Glutamatergic neuron (in vitro differentiated cells): Measurements from ENCODE around the gene NKX2-4. TPM values are rescaled to one million over a fixed set of nuclear protein-coding genes. Genes with fewer than 3 reads are reported as not detected.

Experiments
- DNase-seq: peaks from one replicate; pipeline ENCODE4 v3.0.0; 2022
- H3K27ac Mint-ChIP-seq: one replicate; pipeline ENCODE4 v1.8.0; 2020; ENCODE audit warnings: mild to moderate bottlenecking, mixed read lengths, inconsistent platforms; ENCODE audit not compliant: unreplicated experiment
- H3K27me3 Mint-ChIP-seq: one replicate; pipeline ENCODE4 v1.8.0; 2020; ENCODE audit warnings: mild to moderate bottlenecking, moderate library complexity, mixed read lengths, inconsistent platforms; ENCODE audit not compliant: unreplicated experiment
- H3K36me3 Mint-ChIP-seq: one replicate; pipeline ENCODE4 v1.8.0; 2020; ENCODE audit warnings: mild to moderate bottlenecking, mixed read lengths, inconsistent platforms; ENCODE audit not compliant: unreplicated experiment
- H3K4me1 Mint-ChIP-seq: one replicate; pipeline ENCODE4 v1.8.0; 2020; ENCODE audit warnings: mild to moderate bottlenecking, low read depth, mixed read lengths, inconsistent platforms; ENCODE audit not compliant: unreplicated experiment
- H3K4me3 Mint-ChIP-seq: one replicate; pipeline ENCODE4 v1.8.0; 2020; ENCODE audit warnings: mild to moderate bottlenecking, mixed read lengths, inconsistent platforms; ENCODE audit not compliant: unreplicated experiment
- H3K9me3 Mint-ChIP-seq: one replicate; pipeline ENCODE4 v1.8.0; 2020; ENCODE audit warnings: mild to moderate bottlenecking, moderate library complexity, mixed read lengths, inconsistent platforms; ENCODE audit not compliant: unreplicated experiment
- total RNA-seq: library from RNA; stranded (reverse); fragmentation: NEBNext Ultra II Directional; extraction: Animal tissue kit (Norgen Biotek cat#: 25700); gene quantifications from one replicate; pipeline ENCODE4 v1.2.1, GENCODE V29; 2021; ENCODE audit not compliant: unreplicated experiment
- TF ChIP-seq, protein P1 (sequence below): fragments of 200-600 bp; sonication (generic); IDR thresholded peaks from one replicate; pipeline ENCODE4 v1.5.0; 2021; ENCODE audit not compliant: partially characterized antibody, unreplicated experiment

The NKX2-4 gene
- total RNA-seq, 1 donor from 2014 or later, result not detected

GRCh38 chr20:21393816-21394519 is 3.4 kb downstream of the NKX2-4 start:
- DNase-seq, result no peak
- Mint-ChIP-seq H3K36me3 (no peaks in the 10 kb centered on the region), H3K27me3 (peaks cover 32% of the 10 kb centered on the region)

GRCh38 chr20:21393166-21393565 is 4.2 kb downstream of the NKX2-4 start:
- no peak overlapping the region for H3K27ac Mint-ChIP-seq
- DNase-seq, result no peak
- H3K27me3 Mint-ChIP-seq, result peaks cover 29% of the 10 kb centered on the region
- H3K9me3 Mint-ChIP-seq, result peaks cover 14% of the 10 kb centered on the region
- H3K4me3 Mint-ChIP-seq, result no peak overlapping the region
- TF ChIP-seq, protein P1, sequence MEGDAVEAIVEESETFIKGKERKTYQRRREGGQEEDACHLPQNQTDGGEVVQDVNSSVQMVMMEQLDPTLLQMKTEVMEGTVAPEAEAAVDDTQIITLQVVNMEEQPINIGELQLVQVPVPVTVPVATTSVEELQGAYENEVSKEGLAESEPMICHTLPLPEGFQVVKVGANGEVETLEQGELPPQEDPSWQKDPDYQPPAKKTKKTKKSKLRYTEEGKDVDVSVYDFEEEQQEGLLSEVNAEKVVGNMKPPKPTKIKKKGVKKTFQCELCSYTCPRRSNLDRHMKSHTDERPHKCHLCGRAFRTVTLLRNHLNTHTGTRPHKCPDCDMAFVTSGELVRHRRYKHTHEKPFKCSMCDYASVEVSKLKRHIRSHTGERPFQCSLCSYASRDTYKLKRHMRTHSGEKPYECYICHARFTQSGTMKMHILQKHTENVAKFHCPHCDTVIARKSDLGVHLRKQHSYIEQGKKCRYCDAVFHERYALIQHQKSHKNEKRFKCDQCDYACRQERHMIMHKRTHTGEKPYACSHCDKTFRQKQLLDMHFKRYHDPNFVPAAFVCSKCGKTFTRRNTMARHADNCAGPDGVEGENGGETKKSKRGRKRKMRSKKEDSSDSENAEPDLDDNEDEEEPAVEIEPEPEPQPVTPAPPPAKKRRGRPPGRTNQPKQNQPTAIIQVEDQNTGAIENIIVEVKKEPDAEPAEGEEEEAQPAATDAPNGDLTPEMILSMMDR, result no peak
- H3K4me1 Mint-ChIP-seq, result peaks cover 8% of the 10 kb centered on the region
- no peaks in the 10 kb centered on the region for H3K36me3 Mint-ChIP-seq

More at GRCh38 chr20:21393816-21394519, 3.4 kb downstream of the NKX2-4 start:
- H3K4me3 Mint-ChIP-seq, result no peak overlapping the region
- peaks cover 14% of the 10 kb centered on the region for H3K9me3 Mint-ChIP-seq
- H3K4me1 Mint-ChIP-seq, result peaks cover 8% of the 10 kb centered on the region
- no peak overlapping the region for H3K27ac Mint-ChIP-seq
- TF ChIP-seq, protein P1, result no peak

- Mint-ChIP-seq H3K36me3 (no peaks in the 10 kb centered on the region), H3K27me3 (peaks cover 23% of the 10 kb centered on the region), H3K4me3 (peak overlapping the region; percentile 74), H3K27ac (no peak overlapping the region), H3K9me3 (peaks cover 10% of the 10 kb centered on the region), H3K4me1 (peaks cover 8% of the 10 kb centered on the region)
- TF ChIP-seq, protein P1, result no peak
- DNase-seq, result no peak
These were observed 5.4 kb downstream of the NKX2-4 start for GRCh38 chr20:21391972-21392352.

DNA sequence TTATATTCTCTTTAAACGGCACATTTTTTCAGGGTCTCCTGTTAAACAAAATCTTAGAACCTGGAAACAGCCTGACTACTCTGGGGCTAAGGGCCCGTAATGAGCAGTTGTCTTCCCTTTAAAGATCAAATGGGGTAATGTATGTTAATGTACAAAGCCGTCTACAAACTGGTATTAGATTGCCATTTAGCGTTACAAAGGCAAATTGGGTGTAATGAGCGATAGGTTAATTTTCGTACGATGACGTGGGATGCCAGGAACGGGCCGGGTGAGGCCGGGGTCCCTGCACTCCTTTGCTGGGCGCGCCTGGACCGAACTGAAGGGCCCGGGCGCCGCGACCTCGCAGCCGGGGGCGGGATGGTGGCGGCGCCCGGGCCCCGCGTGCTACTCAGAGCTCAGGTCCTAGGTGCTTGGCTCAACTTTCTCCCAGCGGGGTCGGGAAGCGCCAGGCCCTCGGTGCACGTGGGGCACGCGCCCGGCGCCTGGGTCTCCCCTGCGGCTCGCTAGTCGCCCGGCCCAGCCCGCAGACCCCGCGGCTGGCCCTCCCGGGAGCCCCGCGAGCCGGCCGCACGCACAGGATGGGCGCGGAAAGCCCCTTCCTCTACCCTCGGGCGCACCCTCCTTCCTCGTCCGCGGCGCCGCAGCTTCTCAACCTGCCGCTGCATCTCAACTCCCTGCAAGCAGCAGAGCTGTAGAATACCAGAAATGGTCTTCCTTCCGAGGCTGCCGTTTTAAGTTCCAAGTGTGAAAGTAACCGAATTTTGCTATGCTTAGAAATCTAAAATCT is 5.9 kb downstream of the NKX2-4 start:
- H3K27ac Mint-ChIP-seq, result no peak overlapping the region
- peaks cover 10% of the 10 kb centered on the region for H3K9me3 Mint-ChIP-seq
- TF ChIP-seq, protein P1, result no peak
- peak; percentile 43 for DNase-seq
- H3K27me3 Mint-ChIP-seq, result peaks cover 23% of the 10 kb centered on the region
- no peaks in the 10 kb centered on the region for H3K36me3 Mint-ChIP-seq
- H3K4me3 Mint-ChIP-seq, result peak overlapping the region; percentile 83
- peaks cover 8% of the 10 kb centered on the region for H3K4me1 Mint-ChIP-seq

GRCh38 chr20:21390768-21391167 is 6.6 kb downstream of the NKX2-4 start:
- H3K27me3 Mint-ChIP-seq, result peaks cover 23% of the 10 kb centered on the region
- H3K9me3 Mint-ChIP-seq, result peaks cover 10% of the 10 kb centered on the region
- no peak overlapping the region for H3K27ac Mint-ChIP-seq

More at GRCh38 chr20:21390768-21391167, 6.6 kb downstream of the NKX2-4 start:
- TF ChIP-seq, protein P1, result no peak
- H3K4me3 Mint-ChIP-seq, result peak overlapping the region; percentile 83
- no peak for DNase-seq
- no peaks in the 10 kb centered on the region for H3K36me3 Mint-ChIP-seq
- H3K4me1 Mint-ChIP-seq, result peaks cover 8% of the 10 kb centered on the region
